Large intestine (tissue), 12 donors: ENCODE results near the gene CSKMT. TPM values are rescaled to one million over a fixed set of nuclear protein-coding genes. Genes with fewer than 3 reads are reported as not detected.
"Not testable (repeated sequence)": the region's sequence is repeated elsewhere in the genome, so short reads cannot be mapped to it uniquely, and the experiment has no call there.

ENCODE experiments used
- DNase-seq, 2 donors: peaks; one replicate each; pipeline versions ENCODE4 v3.0.0 to v3.0.0-alpha.2; 2013
- H3K27ac ChIP-seq: one replicate; pipeline ENCODE4 v1.5.1; 2013; ENCODE audit warnings: low read length
- H3K27me3 ChIP-seq: 2 replicates; pipeline ENCODE4 v1.6.1; 2013; ENCODE audit warnings: low read length; ENCODE audit not compliant: control insufficient read depth, insufficient read depth
- H3K36me3 ChIP-seq: 2 replicates; pipeline ENCODE4 v1.6.1; 2013; ENCODE audit warnings: low read length; ENCODE audit not compliant: control insufficient read depth, insufficient read depth
- H3K4me1 ChIP-seq: one replicate; pipeline ENCODE4 v1.6.1; 2013; ENCODE audit warnings: low read length; ENCODE audit not compliant: control insufficient read depth, insufficient read depth
- H3K4me3 ChIP-seq: one replicate; pipeline ENCODE4 v1.5.1; 2013; ENCODE audit warnings: low read length
- H3K9me3 ChIP-seq: one replicate; pipeline ENCODE4 v1.6.1; 2013; ENCODE audit warnings: mild to moderate bottlenecking, low read depth, low read length, moderate library complexity; ENCODE audit not compliant: control insufficient read depth
- WGBS: methylation state at CpG from one replicate; pipeline ENCODE4 v1.1.5; 2013; ENCODE audit warnings: low lambda C conversion rate; ENCODE audit not compliant: insufficient coverage; 5-methylcytosine and 5-hydroxymethylcytosine counted together
- long read RNA-seq, 11 donors: transcript quantifications; one replicate each; lab custom pipeline, GENCODE V29; 2026
- polyA plus RNA-seq: library from polyadenylated mRNA; unstranded; fragments of 120-200 nt; gene quantifications from one replicate; pipeline ENCODE4 v1.2.1, GENCODE V29; 2013

CSKMT gene
- polyA plus RNA-seq = 8.7 TPM
- long read RNA-seq, donor 1, partial matches to known transcripts = 0 of 8 reads
- long read RNA-seq, donor 1, other reads (novel, unspliced or antisense) = 0 of 8 reads
- long read RNA-seq, donor 2, transcript CSKMT-204 (1 exons, 376 nt) = minor isoform, 5 of 15 reads
- long read RNA-seq, donor 2, transcript CSKMT-202 (2 exons, 2,870 nt) = major isoform, 9 of 15 reads
- long read RNA-seq, donor 2, partial matches to known transcripts = 0 of 15 reads
- long read RNA-seq, donor 2, other reads (novel, unspliced or antisense) = 0 of 15 reads
- long read RNA-seq, donor 3 = 0 reads
- long read RNA-seq, donor 4, partial matches to known transcripts = 0 of 1 reads
- long read RNA-seq, donor 4, other reads (novel, unspliced or antisense) = 0 of 1 reads
- long read RNA-seq, donor 5, partial matches to known transcripts = 0 of 4 reads
- long read RNA-seq, donor 5, other reads (novel, unspliced or antisense) = 0 of 4 reads
- long read RNA-seq, donor 6, partial matches to known transcripts = 0 of 7 reads
- long read RNA-seq, donor 6, other reads (novel, unspliced or antisense) = 0 of 7 reads
- long read RNA-seq, donor 7, partial matches to known transcripts = 0 of 3 reads
- long read RNA-seq, donor 7, other reads (novel, unspliced or antisense) = 0 of 3 reads
- long read RNA-seq, donor 8, transcript CSKMT-204 (1 exons, 376 nt) = major isoform, 6 of 13 reads
- long read RNA-seq, donor 8, transcript CSKMT-202 (2 exons, 2,870 nt) = major isoform, 6 of 13 reads
- long read RNA-seq, donor 8, partial matches to known transcripts = 0 of 13 reads
- long read RNA-seq, donor 8, other reads (novel, unspliced or antisense) = 0 of 13 reads
- long read RNA-seq, donor 9, partial matches to known transcripts = 0 of 8 reads
- long read RNA-seq, donor 9, other reads (novel, unspliced or antisense) = 0 of 8 reads
- long read RNA-seq, donor 10, transcript CSKMT-202 (2 exons, 2,870 nt) = major isoform, 5 of 10 reads
- long read RNA-seq, donor 10, partial matches to known transcripts = 0 of 10 reads
- long read RNA-seq, donor 10, other reads (novel, unspliced or antisense) = 0 of 10 reads
- long read RNA-seq, donor 11, partial matches to known transcripts = 0 of 7 reads
- long read RNA-seq, donor 11, other reads (novel, unspliced or antisense) = 0 of 7 reads

GRCh38 chr11:62665075-62665598, at the start of gene CSKMT, which contains the start of gene C11orf98:
CSKMT (plus strand) TSS chr11:62665312; CDS start chr11:62665880, 568 bp downstream.
C11orf98 (minus strand) TSS chr11:62665210; CDS start chr11:62665169, 41 bp downstream.
- WGBS = no CpG with 5 or more reads among the region's 47 CpGs
- H3K4me3 ChIP-seq = peak within 1 kb of the TSS; percentile 92
- no peaks in the 10 kb centered on the region for H3K9me3 ChIP-seq
- H3K27me3 ChIP-seq = no peaks in the 10 kb centered on the region
- peaks cover 28% of the 10 kb centered on the region for H3K36me3 ChIP-seq
- peak; percentile 94 to 97 for DNase-seq
- peak within 1 kb of the TSS; percentile 90 for H3K27ac ChIP-seq
- H3K4me1 ChIP-seq = peaks cover 24% of the 10 kb centered on the region

- Histone ChIP-seq H3K4me3 (no peak overlapping the region), H3K27me3 (no peaks in the 10 kb centered on the region), H3K4me1 (peaks cover 45% of the 10 kb centered on the region), H3K9me3 (no peaks in the 10 kb centered on the region), H3K36me3 (peaks cover 26% of the 10 kb centered on the region), H3K27ac (no peak overlapping the region)
- DNase-seq = no peak
- no CpG with 5 or more reads among the region's 7 CpGs for WGBS
Observed at GRCh38 chr11:62615521-62615920, 49.6 kb upstream of the CSKMT start.

GRCh38 chr11:62616957-62617356, 48.2 kb upstream of the CSKMT start:
- no CpG with 5 or more reads among the region's 14 CpGs for WGBS
- not testable (repeated sequence) for DNase-seq, H3K27ac ChIP-seq, H3K9me3 ChIP-seq, H3K4me3 ChIP-seq, H3K27me3 ChIP-seq
- Histone ChIP-seq H3K36me3 (peaks cover 26% of the 10 kb centered on the region), H3K4me1 (peaks cover 39% of the 10 kb centered on the region)

GRCh38 chr11:62621027-62621566, 44.0 kb upstream of the CSKMT start:
- no peaks in the 10 kb centered on the region for H3K27me3 ChIP-seq
- H3K36me3 ChIP-seq = peaks cover 27% of the 10 kb centered on the region
- peak overlapping the region; percentile 82 for H3K27ac ChIP-seq
- WGBS = 0% methylated on average over 2 of the region's 8 CpGs
- no peak for DNase-seq
- H3K4me1 ChIP-seq = peaks cover 10% of the 10 kb centered on the region
- H3K4me3 ChIP-seq = peak overlapping the region; percentile 93
- no peaks in the 10 kb centered on the region for H3K9me3 ChIP-seq

GRCh38 chr11:62621567-62622470, 43.3 kb upstream of the CSKMT start, which contains the start of gene B3GAT3:
B3GAT3 (minus strand) TSS chr11:62621986; CDS start chr11:62621947, 39 bp downstream.
- WGBS = no CpG with 5 or more reads among the region's 77 CpGs
- H3K36me3 ChIP-seq = peaks cover 27% of the 10 kb centered on the region

GRCh38 chr11:62622476-62623089, 42.5 kb upstream of the CSKMT start:
- no peak for DNase-seq
- WGBS = 80% methylated on average over 2 of the region's 7 CpGs
- Histone ChIP-seq H3K27me3 (no peaks in the 10 kb centered on the region), H3K4me1 (peaks cover 10% of the 10 kb centered on the region), H3K4me3 (peak overlapping the region; percentile 93), H3K36me3 (peaks cover 25% of the 10 kb centered on the region), H3K27ac (peak overlapping the region; percentile 82), H3K9me3 (no peaks in the 10 kb centered on the region)

More at GRCh38 chr11:62621567-62622470, 43.3 kb upstream of the CSKMT start, which contains the start of gene B3GAT3:
- Histone ChIP-seq H3K9me3 (no peaks in the 10 kb centered on the region), H3K27me3 (no peaks in the 10 kb centered on the region), H3K4me3 (peak within 1 kb of the TSS; percentile 93), H3K4me1 (peaks cover 10% of the 10 kb centered on the region), H3K27ac (peak within 1 kb of the TSS; percentile 82)
- peak; percentile 98 for DNase-seq

- DNase-seq = no peak
- H3K36me3 ChIP-seq = peaks cover 74% of the 10 kb centered on the region
- WGBS = no CpG with 5 or more reads among the region's 3 CpGs
- H3K9me3 ChIP-seq = no peaks in the 10 kb centered on the region
- H3K4me1 ChIP-seq = no peaks in the 10 kb centered on the region
- H3K27me3 ChIP-seq = no peaks in the 10 kb centered on the region
- no peak overlapping the region for H3K4me3 ChIP-seq
- H3K27ac ChIP-seq = no peak overlapping the region
Observed at GRCh38 chr11:62627713-62628112, 37.4 kb upstream of the CSKMT start.

- Histone ChIP-seq H3K4me1 (no peaks in the 10 kb centered on the region), H3K9me3 (no peaks in the 10 kb centered on the region), H3K27ac (no peak overlapping the region), H3K27me3 (no peaks in the 10 kb centered on the region), H3K4me3 (no peak overlapping the region), H3K36me3 (peaks cover 88% of the 10 kb centered on the region)
- WGBS = no CpG with 5 or more reads among the region's 6 CpGs
- DNase-seq = no peak
Observed at GRCh38 chr11:62632492-62632891, 32.6 kb upstream of the CSKMT start.

GRCh38 chr11:62644220-62644619, 20.9 kb upstream of the CSKMT start:
- DNase-seq = no peak
- Histone ChIP-seq H3K4me3 (no peak overlapping the region), H3K4me1 (peaks cover 15% of the 10 kb centered on the region), H3K27me3 (no peaks in the 10 kb centered on the region), H3K27ac (no peak overlapping the region), H3K9me3 (peaks cover 3% of the 10 kb centered on the region), H3K36me3 (peaks cover 42% of the 10 kb centered on the region)
- WGBS = no CpG with 5 or more reads among the region's 8 CpGs
